Esophagus squamous epithelium (tissue), 5 donors: ENCODE measurements around the gene ANO10. TPM values are rescaled to one million over a fixed set of nuclear protein-coding genes. Genes with fewer than 3 reads are reported as not detected.

Experiments used
- DNase-seq: peaks from one replicate; lab custom pipeline; 2025; lab: John Stamatoyannopoulos, UW
- H3K27ac ChIP-seq, 4 donors: fragments of 200-600 bp; sonication (generic); one replicate each; pipeline ENCODE4 v1.5.1; 2016 to 2019; ENCODE audit warnings: mild to moderate bottlenecking in 1 of 4
- H3K27me3 ChIP-seq, 4 donors: fragments of 200-600 bp; sonication (generic); 1 replicate in 3 of 4; 2 replicates in 1 of 4; pipeline versions ENCODE4 v1.5.1 to v1.6.0; 2017 to 2021; ENCODE audit warnings: antibody characterized with exemption in 1 of 4
- H3K36me3 ChIP-seq, 3 donors: fragments of 200-600 bp; sonication (generic); one replicate each; pipeline ENCODE4 v1.5.1; 2016 to 2019
- H3K4me1 ChIP-seq, 3 donors: fragments of 200-600 bp; sonication (generic); one replicate each; pipeline ENCODE4 v1.5.1; 2017 to 2019
- H3K4me3 ChIP-seq, 4 donors: fragments of 200-600 bp; sonication (generic); 1 replicate in 3 of 4; 2 replicates in 1 of 4; pipeline ENCODE4 v1.5.1; 2016 to 2019; ENCODE audit warnings: mild to moderate bottlenecking in 2 of 4, moderate library complexity in 1 of 4
- H3K9me3 ChIP-seq, 3 donors: fragments of 200-600 bp; sonication (generic); one replicate each; pipeline ENCODE4 v1.5.1; 2016 to 2019
- POLR2A ChIP-seq, 4 donors: fragments of 450-650 bp; IDR thresholded peaks; one replicate each; pipeline ENCODE4 v1.6.1; 2017; ENCODE audit warnings: antibody characterized with exemption in 4 of 4, mild to moderate bottlenecking in 4 of 4, moderate library complexity in 3 of 4
- WGBS, 2 donors: methylation state at CpG; one replicate each; pipeline ENCODE4 v1.1.5; 2018; 5-methylcytosine and 5-hydroxymethylcytosine counted together
- intact Hi-C: fragments of 100-400 bp; cut with DNase I; formaldehyde crosslinking; loops from one replicate; pipeline ENCODE4 v1.15.0; 2022
- total RNA-seq, 4 donors: library from RNA; depleted of rRNA; stranded (reverse); fragments of >200 nt; gene quantifications; one replicate each; pipeline ENCODE4 v1.1.0, GENCODE V29; 2016
- TF ChIP-seq, protein P1 (sequence below), 6 experiments: fragments of 450-650 bp in 4 of 6; fragments of 200-600 bp in 2 of 6; sonication (generic) in 2 of 6; IDR thresholded peaks; one replicate each; pipeline ENCODE4 v1.5.1; 2016 to 2019; ENCODE audit warnings: antibody characterized with exemption in 6 of 6, mild to moderate bottlenecking in 4 of 6, moderate library complexity in 4 of 6
- donor health status: DM: yes; HTN: yes; CAD: no.

Gene ANO10
- total RNA-seq, 4 donors from 2014 or later, result 18.5 to 22.3 (median 20.3) TPM

DNA sequence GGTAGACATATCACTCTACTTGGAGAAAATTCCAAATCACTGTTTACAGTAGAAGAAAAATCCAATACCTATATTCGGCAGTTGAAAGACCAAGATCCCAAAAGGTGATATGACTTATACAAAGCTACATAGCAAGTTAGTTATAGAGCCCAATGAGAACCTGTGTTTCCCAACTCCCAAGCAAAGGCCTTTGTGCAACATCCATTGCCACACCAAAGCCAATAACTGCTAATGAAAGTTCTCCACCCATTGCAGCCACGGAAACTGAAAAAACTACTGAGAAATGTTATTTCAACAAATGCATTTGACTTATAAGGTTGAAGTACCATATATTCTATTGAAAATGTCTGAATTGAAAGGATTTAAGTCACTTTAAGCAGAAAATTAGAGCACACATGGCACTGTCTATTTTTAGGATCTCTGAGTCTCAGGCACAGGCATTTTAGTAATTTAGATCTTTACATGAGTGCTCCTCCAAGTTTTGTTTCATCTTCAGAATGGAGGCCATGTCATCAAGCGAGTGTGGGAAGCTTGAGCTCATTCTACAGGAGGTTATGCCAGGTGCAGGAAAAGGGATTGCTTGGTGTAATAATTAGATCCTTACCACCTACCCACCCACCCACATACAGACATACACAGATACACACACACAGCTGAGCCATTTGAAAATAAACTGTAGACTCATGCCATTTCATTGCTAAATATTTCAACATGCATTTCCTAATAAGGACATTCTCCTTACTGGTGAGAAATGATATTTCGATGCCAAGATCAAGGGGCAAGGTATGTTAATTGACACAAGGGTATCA, 19.7 kb upstream of the ANO10 start:
- Histone ChIP-seq H3K27ac (no peak overlapping the region), H3K27me3 (no peaks in the 10 kb centered on the region), H3K4me3 (no peak overlapping the region), H3K9me3 (no peaks in the 10 kb centered on the region), H3K4me1 (no peaks in the 10 kb centered on the region), H3K36me3 (no peaks in the 10 kb centered on the region)
- intact Hi-C loops, result no loop called here
- TF ChIP-seq, protein P1, sequence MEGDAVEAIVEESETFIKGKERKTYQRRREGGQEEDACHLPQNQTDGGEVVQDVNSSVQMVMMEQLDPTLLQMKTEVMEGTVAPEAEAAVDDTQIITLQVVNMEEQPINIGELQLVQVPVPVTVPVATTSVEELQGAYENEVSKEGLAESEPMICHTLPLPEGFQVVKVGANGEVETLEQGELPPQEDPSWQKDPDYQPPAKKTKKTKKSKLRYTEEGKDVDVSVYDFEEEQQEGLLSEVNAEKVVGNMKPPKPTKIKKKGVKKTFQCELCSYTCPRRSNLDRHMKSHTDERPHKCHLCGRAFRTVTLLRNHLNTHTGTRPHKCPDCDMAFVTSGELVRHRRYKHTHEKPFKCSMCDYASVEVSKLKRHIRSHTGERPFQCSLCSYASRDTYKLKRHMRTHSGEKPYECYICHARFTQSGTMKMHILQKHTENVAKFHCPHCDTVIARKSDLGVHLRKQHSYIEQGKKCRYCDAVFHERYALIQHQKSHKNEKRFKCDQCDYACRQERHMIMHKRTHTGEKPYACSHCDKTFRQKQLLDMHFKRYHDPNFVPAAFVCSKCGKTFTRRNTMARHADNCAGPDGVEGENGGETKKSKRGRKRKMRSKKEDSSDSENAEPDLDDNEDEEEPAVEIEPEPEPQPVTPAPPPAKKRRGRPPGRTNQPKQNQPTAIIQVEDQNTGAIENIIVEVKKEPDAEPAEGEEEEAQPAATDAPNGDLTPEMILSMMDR (IDR thresholded peaks at IDR 0.05), result no peak
- no peak for TF ChIP-seq POLR2A (IDR thresholded peaks at IDR 0.05)
- WGBS, 2 donors, result 67 to 70% methylated on average over 4 of the region's 4 CpGs
- no peak for DNase-seq

DNA sequence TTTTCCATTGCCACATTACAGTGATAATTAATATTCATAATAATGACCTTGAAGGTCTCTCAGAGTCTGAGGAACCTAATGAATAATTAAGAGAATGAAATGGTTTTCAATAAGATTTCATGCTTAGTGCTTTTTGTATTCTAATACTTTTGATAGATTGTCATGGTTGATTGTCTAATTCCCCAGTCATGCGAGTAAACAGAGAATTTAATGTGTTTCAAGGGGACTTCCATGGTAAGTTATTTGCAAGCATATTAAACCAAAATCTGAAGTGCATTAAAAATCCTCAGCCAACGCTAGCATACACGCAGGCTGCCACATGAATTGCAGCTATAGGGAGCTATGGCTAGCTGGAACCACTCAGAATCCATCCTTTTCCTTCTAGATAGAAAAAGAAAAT, 18.9 kb upstream of the ANO10 start:
- H3K27ac ChIP-seq, result no peak overlapping the region
- H3K27me3 ChIP-seq, result no peaks in the 10 kb centered on the region
- no peaks in the 10 kb centered on the region for H3K4me1 ChIP-seq
- intact Hi-C loops, result no loop called here
- no peak overlapping the region for H3K4me3 ChIP-seq
- no peak for DNase-seq
- H3K36me3 ChIP-seq, result no peaks in the 10 kb centered on the region
- no peaks in the 10 kb centered on the region for H3K9me3 ChIP-seq
- TF ChIP-seq, protein P1 (IDR thresholded peaks at IDR 0.05), result no peak
- TF ChIP-seq POLR2A (IDR thresholded peaks at IDR 0.05), result no peak
- WGBS, 2 donors, result 79 to 81% methylated on average over 3 of the region's 3 CpGs

DNA sequence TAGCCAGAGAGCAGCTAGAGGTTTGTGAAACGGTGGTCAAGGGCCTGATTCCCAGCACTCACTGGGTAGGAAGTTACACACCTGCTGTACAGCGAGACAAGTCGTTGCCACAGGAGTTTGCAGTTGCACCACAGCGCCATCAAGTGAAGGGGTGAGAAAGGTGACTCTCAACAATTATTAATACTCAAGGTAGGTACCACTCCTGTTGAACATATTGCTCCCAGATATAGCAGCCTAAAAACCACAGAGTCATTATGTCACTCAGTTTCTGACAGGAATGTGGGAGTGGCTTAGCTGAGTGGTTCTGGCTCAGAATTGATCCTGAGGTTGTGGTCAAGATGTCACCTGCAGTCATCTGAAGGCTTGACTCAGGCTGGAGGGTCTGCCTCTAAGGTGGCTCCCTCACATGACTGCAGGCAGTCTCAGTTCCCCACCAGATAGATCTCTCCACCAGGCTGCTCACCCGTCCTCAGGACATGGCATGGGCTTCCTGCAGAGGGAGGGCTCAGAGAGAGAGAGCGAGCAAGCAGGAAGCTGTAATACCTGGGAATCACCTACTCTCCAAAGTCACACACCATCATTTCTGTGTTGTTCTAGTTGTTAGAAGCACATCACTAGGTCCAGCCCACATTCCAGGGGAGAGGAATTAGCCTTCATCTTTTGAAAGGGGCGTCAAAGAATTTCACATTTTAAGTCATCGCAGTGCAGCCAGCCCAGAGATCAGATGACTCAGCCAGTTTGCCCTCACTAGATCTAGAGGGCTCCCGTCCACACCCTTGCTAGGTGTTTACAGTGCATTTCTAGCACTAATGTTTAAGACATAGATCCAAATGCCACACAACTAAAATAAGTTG, 17.0 kb upstream of the ANO10 start:
- Histone ChIP-seq H3K27me3 (no peaks in the 10 kb centered on the region), H3K9me3 (no peaks in the 10 kb centered on the region), H3K36me3 (no peaks in the 10 kb centered on the region), H3K4me1 (no peaks in the 10 kb centered on the region), H3K27ac (no peak overlapping the region), H3K4me3 (no peak overlapping the region)
- intact Hi-C loops, result no loop called here
- 41 to 42% methylated on average over 7 to 8 of the region's 9 CpGs for WGBS, 2 donors
- no peak for DNase-seq
- TF ChIP-seq, protein P1 (IDR thresholded peaks at IDR 0.05), result peak in 1 of 6 experiments; percentile 40
- no peak for TF ChIP-seq POLR2A (IDR thresholded peaks at IDR 0.05)

GRCh38 chr3:43637702-43638101, 15.9 kb upstream of the ANO10 start:
- H3K4me1 ChIP-seq, result no peaks in the 10 kb centered on the region
- no peak for TF ChIP-seq POLR2A (IDR thresholded peaks at IDR 0.05)
- TF ChIP-seq, protein P1 (IDR thresholded peaks at IDR 0.05), result no peak
- no peaks in the 10 kb centered on the region for H3K36me3 ChIP-seq
- DNase-seq, result no peak
- H3K27me3 ChIP-seq, result no peaks in the 10 kb centered on the region
- intact Hi-C loops, result no loop called here
- H3K9me3 ChIP-seq, result no peaks in the 10 kb centered on the region
- no peak overlapping the region for H3K4me3 ChIP-seq
- 64 to 74% methylated on average over 3 of the region's 3 CpGs for WGBS, 2 donors
- H3K27ac ChIP-seq, result no peak overlapping the region

DNA sequence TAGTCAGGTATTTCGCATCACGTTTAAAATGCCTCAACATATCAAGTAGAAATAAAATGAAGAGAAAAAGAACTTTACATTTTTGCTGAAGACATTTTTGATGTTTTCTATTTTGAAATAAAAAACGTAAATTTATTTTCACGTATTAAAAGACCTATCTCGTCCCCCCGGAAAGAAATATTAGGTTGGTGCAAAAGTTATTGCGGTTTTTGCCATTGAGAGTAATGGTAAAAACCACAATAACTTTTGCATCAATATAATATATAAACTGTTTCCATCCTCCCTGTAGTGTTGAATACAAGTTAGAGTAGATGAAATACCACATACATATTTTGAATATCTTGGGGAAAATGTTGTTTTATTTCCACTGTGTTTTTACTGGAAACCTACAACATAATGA, 11.2 kb upstream of the ANO10 start:
- WGBS, 2 donors, result 77 to 81% methylated on average over 7 of the region's 7 CpGs
- intact Hi-C loops, result no loop called here
- Histone ChIP-seq H3K36me3 (no peaks in the 10 kb centered on the region), H3K27me3 (no peaks in the 10 kb centered on the region), H3K4me1 (no peaks in the 10 kb centered on the region), H3K9me3 (no peaks in the 10 kb centered on the region), H3K4me3 (no peak overlapping the region), H3K27ac (no peak overlapping the region)
- no peak for TF ChIP-seq POLR2A (IDR thresholded peaks at IDR 0.05)
- TF ChIP-seq, protein P1 (IDR thresholded peaks at IDR 0.05), result no peak
- no peak for DNase-seq
